Fibroblast of skin of back (primary cell): ENCODE measurements around the gene ZNF205.

Source experiments
- DNase-seq: peaks from one replicate; pipeline ENCODE4 v3.0.0-alpha.2; 2013

Gene ZNF205

GRCh38 chr16:3134338-3135125 lies 22.1 kb downstream of the ZNF205 start, which contains the start of gene ZNF213:
TSS of gene ZNF213 (plus strand) at chr16:3135029. CDS start at chr16:3137281, 2,252 bp downstream.
- peak; percentile 99 for DNase-seq

GRCh38 chr16:3135126-3135715 lies 22.8 kb downstream of the ZNF205 start:
- DNase-seq: no peak

- DNase-seq: no peak
Observed at GRCh38 chr16:3137267-3137666, 24.9 kb downstream of the ZNF205 start.

- DNase-seq: no peak
Observed at GRCh38 chr16:3138342-3138741, 26.0 kb downstream of the ZNF205 start.

GRCh38 chr16:3138823-3139426 lies 26.5 kb downstream of the ZNF205 start:
- no peak for DNase-seq

- peak; percentile 53 for DNase-seq
Observed at GRCh38 chr16:3139561-3139960, 27.2 kb downstream of the ZNF205 start.

GRCh38 chr16:3140603-3141427 lies 28.4 kb downstream of the ZNF205 start:
- no peak for DNase-seq

GRCh38 chr16:3141781-3142311 lies 29.5 kb downstream of the ZNF205 start:
- no peak for DNase-seq

- DNase-seq: no peak
Observed at GRCh38 chr16:3142327-3142726, 29.9 kb downstream of the ZNF205 start.

GRCh38 chr16:3142770-3143169 lies 30.4 kb downstream of the ZNF205 start:
- DNase-seq: no peak

GRCh38 chr16:3143189-3143588 lies 30.8 kb downstream of the ZNF205 start:
- DNase-seq: no peak

GRCh38 chr16:3143598-3144320 lies 31.4 kb downstream of the ZNF205 start:
- DNase-seq: no peak

GRCh38 chr16:3144321-3144983 lies 32.1 kb downstream of the ZNF205 start:
- no peak for DNase-seq

- no peak for DNase-seq
Observed at GRCh38 chr16:3145151-3145550, 32.8 kb downstream of the ZNF205 start.

GRCh38 chr16:3145660-3146059 lies 33.3 kb downstream of the ZNF205 start:
- no peak for DNase-seq

- DNase-seq: no peak
Observed at GRCh38 chr16:3147046-3147756, 34.8 kb downstream of the ZNF205 start.

GRCh38 chr16:3147757-3148104 lies 35.3 kb downstream of the ZNF205 start:
- DNase-seq: no peak

- no peak for DNase-seq
Observed at GRCh38 chr16:3148256-3149192, 36.1 kb downstream of the ZNF205 start.

GRCh38 chr16:3149193-3149530 lies 36.8 kb downstream of the ZNF205 start:
- no peak for DNase-seq
